ENCODE results near the gene COA4.

Gene COA4

DNA sequence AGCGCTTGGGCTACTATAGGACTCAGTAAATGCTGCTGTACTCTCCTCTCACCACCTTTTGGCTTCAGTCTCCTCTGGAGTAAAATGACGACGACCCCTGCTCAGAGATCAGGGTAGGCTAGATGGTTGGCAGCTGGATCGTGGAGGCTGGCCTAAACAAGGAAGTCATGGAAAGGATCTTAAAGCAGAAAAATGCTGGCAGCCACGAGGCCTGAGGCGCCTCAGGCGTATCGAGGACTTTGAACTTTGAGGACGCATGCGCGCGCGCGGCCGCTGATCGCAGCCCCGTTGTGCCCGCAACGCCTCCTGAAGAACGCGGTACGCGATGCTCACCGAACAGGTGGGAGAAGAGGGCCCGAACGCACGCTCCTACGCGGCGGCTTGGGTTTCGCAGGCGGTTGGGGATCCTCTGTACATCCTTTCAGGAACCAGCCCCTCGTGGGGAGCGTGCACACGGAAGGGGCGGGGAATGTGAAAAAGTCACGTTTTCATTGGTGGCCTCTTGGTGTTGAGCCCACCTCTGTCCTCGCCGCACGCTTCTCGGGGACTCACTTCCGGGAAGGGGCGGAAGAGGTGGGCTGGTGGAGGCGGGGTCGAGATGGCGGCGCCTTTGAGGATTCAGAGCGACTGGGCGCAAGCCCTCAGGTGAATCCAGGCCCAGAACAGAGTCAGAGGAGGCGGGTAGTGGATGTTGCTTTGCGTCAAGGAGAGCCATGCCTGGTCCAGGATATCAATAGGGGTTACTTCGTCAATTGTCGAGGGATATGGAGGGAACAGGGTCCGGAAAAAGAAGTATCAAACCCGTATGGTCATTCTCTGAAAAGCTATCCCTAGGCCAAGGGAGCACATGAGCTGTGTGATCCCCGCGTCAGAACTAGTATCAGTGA lies at the start of gene COA4, which contains the start of gene PAAF1:
Gene COA4 (minus strand): TSS at position 423 of the 887 bp plus-strand sequence. CDS start 3,468 bp downstream, outside the sequence.
Gene PAAF1 (plus strand): TSS at position 576 of the 887 bp plus-strand sequence. CDS start 23 bp downstream, at position 599.
- Histone ChIP-seq H3K4me3 (ENCODE audit: low read depth, low read length) (peak within 1 kb of the TSS; percentile 87), H3K27me3 (replicated peaks) (no peaks in the 10 kb centered on the region), H3K27ac (peak within 1 kb of the TSS; percentile 55), H3K36me3 (replicated peaks) (peaks cover 13% of the 10 kb centered on the region)
- peak; percentile 87 for DNase-seq
- TF ChIP-seq, protein P1, sequence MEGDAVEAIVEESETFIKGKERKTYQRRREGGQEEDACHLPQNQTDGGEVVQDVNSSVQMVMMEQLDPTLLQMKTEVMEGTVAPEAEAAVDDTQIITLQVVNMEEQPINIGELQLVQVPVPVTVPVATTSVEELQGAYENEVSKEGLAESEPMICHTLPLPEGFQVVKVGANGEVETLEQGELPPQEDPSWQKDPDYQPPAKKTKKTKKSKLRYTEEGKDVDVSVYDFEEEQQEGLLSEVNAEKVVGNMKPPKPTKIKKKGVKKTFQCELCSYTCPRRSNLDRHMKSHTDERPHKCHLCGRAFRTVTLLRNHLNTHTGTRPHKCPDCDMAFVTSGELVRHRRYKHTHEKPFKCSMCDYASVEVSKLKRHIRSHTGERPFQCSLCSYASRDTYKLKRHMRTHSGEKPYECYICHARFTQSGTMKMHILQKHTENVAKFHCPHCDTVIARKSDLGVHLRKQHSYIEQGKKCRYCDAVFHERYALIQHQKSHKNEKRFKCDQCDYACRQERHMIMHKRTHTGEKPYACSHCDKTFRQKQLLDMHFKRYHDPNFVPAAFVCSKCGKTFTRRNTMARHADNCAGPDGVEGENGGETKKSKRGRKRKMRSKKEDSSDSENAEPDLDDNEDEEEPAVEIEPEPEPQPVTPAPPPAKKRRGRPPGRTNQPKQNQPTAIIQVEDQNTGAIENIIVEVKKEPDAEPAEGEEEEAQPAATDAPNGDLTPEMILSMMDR (IDR thresholded peaks at IDR 0.05; ENCODE audit: low read depth, low read length, missing control alignments) = no peak
- in situ Hi-C loops (cut with HindIII; ENCODE audit: low pct_ligation_motif_present, low sequenced_read_pairs) = no loop called here

DNA sequence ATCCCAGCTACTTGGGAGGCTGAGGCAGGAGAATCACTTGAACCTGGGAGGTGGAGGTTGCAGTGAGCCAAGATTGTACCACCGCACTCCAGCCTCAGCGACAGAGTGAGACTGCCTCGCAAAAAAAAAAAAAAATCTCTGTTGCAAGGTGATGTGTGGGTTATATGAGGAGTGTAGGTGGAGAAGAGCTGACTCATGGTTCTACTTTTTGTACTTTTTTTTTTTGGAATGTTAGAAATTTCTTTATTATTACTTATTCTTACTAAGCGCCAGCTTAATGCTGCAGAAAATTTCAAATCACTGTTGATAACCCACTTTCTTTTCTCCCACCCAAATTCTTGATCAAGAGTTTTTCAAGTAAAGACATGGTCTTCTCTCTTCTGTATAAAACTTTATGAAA lies 44.5 kb upstream of the COA4 start:
- TF ChIP-seq, protein P1 (IDR thresholded peaks at IDR 0.05; ENCODE audit: low read depth, low read length, missing control alignments) = no peak
- no peaks in the 10 kb centered on the region for H3K27me3 ChIP-seq (replicated peaks)
- in situ Hi-C loops (cut with HindIII; ENCODE audit: low pct_ligation_motif_present, low sequenced_read_pairs) = no loop called here
- no peak overlapping the region for H3K4me3 ChIP-seq (ENCODE audit: low read depth, low read length)
- DNase-seq = no peak
- no peak overlapping the region for H3K27ac ChIP-seq
- peaks cover 13% of the 10 kb centered on the region for H3K36me3 ChIP-seq (replicated peaks)

DNA sequence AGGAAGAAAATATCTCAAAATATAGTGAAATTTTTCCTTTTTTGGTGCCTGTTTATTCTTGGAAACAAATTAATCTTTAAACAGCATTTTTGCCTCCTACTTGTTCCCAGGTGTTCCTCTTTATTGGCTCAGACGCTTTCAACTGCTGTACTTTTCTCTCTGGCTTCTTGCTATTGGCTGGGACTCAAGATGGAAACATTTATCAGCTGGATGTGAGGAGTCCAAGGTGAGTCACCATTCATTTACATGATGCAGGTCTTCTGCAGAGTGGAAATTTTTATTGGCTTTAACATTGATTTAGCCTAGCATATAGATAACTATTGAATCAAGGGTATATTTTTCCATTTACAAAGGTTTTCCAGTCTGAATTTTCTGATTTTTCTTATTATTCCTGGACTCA lies 39.8 kb upstream of the COA4 start:
- H3K36me3 ChIP-seq (replicated peaks) = peaks cover 16% of the 10 kb centered on the region
- H3K4me3 ChIP-seq (ENCODE audit: low read depth, low read length) = no peak overlapping the region
- H3K27ac ChIP-seq = no peak overlapping the region
- DNase-seq = no peak
- H3K27me3 ChIP-seq (replicated peaks) = no peaks in the 10 kb centered on the region
- in situ Hi-C loops (cut with HindIII; ENCODE audit: low pct_ligation_motif_present, low sequenced_read_pairs) = no loop called here
- TF ChIP-seq, protein P1 (IDR thresholded peaks at IDR 0.05; ENCODE audit: low read depth, low read length, missing control alignments) = no peak

DNA sequence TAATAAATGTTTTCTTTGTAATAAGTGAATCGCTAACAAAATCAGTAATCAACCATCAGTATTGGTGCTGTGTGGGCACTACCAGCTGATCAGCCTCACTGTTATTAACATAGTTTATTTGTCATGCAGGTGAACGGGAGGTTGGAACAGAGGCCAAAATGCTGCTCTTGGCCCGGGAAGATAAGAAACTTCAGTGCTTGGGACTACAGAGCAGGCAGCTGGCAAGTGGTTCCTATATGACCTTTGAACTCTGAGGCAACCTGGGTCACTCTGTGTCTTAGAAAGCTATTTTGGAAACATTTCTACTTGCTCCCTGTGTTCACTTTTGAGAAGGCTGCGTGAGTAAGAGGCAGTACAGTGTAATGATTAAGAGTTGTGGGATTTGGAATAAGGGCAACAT lies 37.6 kb upstream of the COA4 start:
- TF ChIP-seq, protein P1 (IDR thresholded peaks at IDR 0.05; ENCODE audit: low read depth, low read length, missing control alignments) = no peak
- in situ Hi-C loops (cut with HindIII; ENCODE audit: low pct_ligation_motif_present, low sequenced_read_pairs) = no loop called here
- no peak overlapping the region for H3K4me3 ChIP-seq (ENCODE audit: low read depth, low read length)
- DNase-seq = no peak
- H3K27ac ChIP-seq = no peak overlapping the region
- peaks cover 12% of the 10 kb centered on the region for H3K36me3 ChIP-seq (replicated peaks)
- no peaks in the 10 kb centered on the region for H3K27me3 ChIP-seq (replicated peaks)

DNA sequence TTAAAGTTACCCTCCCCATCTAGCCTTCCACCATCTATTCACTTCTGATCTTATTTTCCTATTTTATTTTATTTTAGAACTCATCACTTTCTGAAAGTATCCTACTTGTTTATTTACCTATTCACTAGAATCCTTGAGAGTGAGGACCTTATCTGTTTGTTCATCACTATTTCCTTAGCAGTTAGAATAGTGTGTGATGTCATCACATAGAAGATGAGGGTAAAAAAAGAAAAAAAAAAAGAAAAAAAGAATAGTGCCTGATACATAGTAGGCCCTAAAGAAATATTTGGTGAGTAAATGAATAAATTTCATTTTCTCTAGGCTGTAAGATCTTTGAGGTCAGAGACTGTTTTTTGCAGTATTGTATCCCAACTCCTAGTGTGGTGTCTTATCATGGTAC lies 36.8 kb upstream of the COA4 start:
- Histone ChIP-seq H3K4me3 (ENCODE audit: low read depth, low read length) (no peak overlapping the region), H3K36me3 (replicated peaks) (peaks cover 11% of the 10 kb centered on the region), H3K27me3 (replicated peaks) (no peaks in the 10 kb centered on the region), H3K27ac (no peak overlapping the region)
- in situ Hi-C loops (cut with HindIII; ENCODE audit: low pct_ligation_motif_present, low sequenced_read_pairs) = no loop called here
- no peak for DNase-seq
- TF ChIP-seq, protein P1 (IDR thresholded peaks at IDR 0.05; ENCODE audit: low read depth, low read length, missing control alignments) = no peak
